ENCODE results near the gene U2AF2. TPM values are rescaled to one million over a fixed set of nuclear protein-coding genes. Genes with fewer than 3 reads are reported as not detected.

U2AF2 gene
- total and polyA plus RNA-seq, 4 experiments from 2014 or later = 1.3 to 259 (median 135) TPM

DNA sequence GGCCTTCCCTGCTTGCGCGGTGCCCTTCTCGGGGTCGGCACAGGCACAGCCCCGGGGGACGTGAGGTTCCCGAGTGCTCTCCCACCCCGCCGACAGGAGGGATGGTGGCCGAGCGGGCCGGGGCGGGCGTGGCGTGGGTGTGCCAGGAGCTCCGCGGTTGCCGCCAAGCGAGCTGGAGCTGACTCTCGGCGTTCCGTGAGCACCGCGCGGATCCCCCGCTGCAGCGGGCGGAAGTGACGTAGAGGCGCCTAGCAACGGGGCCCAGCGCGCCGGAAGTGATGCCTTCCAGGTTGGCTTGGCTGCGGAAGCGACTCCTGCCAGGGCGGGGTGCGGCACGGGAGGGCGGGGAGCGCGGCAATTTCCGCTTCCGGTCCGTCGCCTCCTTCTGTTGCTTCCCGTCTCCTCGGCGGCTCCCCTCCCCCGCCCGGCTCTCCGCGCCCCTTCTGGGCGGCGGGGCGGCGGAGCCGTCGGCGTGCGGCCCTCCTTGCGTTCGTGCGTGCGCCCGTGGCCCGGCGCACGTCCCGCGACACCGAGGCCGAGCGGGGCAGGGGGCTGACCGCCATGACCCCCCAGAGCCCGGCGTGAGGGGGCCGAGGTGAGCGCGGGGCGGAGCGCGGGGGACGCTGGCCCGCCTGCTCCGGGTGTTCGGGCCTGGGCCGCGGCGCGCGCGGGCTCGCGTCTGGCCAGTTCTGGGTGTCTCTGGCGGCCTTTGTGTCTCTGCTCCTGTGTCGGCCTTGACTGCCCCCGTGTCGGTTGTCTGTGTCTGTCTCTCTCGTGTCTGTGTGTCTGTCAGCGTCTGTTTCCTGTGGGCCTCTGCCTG, 20.2 kb downstream of the U2AF2 start, which contains the start of gene EPN1:
Gene EPN1, plus strand, starts transcription at position 386 of the 820 bp plus-strand sequence. CDS start 3,402 bp downstream, outside the sequence.
- Histone ChIP-seq H3K27me3 (ENCODE audit: insufficient read depth, low read length) (no peaks in the 10 kb centered on the region), H3K9me3 (ENCODE audit: control insufficient read depth in 1 of 2, low read length in 2 of 2) (no peaks in the 10 kb centered on the region), H3K27ac (ENCODE audit: low read depth, low read length) (peak within 1 kb of the TSS; percentile 94), H3K4me3 (ENCODE audit: low read length in 2 of 2) (peak within 1 kb of the TSS; percentile 79 to 98), H3K36me3 (ENCODE audit: insufficient read depth, low read length) (peaks cover 35% of the 10 kb centered on the region), H3K4me1 (ENCODE audit: insufficient read depth, low read length) (peaks cover 63% of the 10 kb centered on the region)
- CTCF ChIA-PET (ENCODE audit: partially characterized antibody) = no interaction called here
- peak within 1 kb of the TSS; percentile 94 to 100 (median 99) for H3K27ac Mint-ChIP-seq
- no peaks in the 10 kb centered on the region for H3K27me3 Mint-ChIP-seq
- intact Hi-C loops (cut with micrococcal nuclease) = loop anchor here (1.0 to 2.0 kb wide), 5 partner anchors 20 to 558 kb away; partner anchors contain the start of genes FIZ1, PPP1R12C, U2AF2 and ZNF581
- H3K4me1 Mint-ChIP-seq = peaks cover 32 to 74% (median 55%) of the 10 kb centered on the region in 4 donors
- peaks cover 0 to 1% (median 0%) of the 10 kb centered on the region in 8 donors for H3K9me3 Mint-ChIP-seq
- DNase-seq = peak; percentile 94 to 98 (median 97)
- POLR2A ChIA-PET (ENCODE audit: partially characterized antibody) = interaction anchor here (0.7 to 2.3 kb wide), 5 partner anchors 18 to 42 kb away, joined by 3 to 17 read pairs (median 4); partner anchors contain the start of gene U2AF2
- H3K4me3 Mint-ChIP-seq = peak within 1 kb of the TSS; percentile 94 to 100 (median 97)
- peaks cover 29 to 62% of the 10 kb centered on the region in 2 donors for H3K36me3 Mint-ChIP-seq

DNA sequence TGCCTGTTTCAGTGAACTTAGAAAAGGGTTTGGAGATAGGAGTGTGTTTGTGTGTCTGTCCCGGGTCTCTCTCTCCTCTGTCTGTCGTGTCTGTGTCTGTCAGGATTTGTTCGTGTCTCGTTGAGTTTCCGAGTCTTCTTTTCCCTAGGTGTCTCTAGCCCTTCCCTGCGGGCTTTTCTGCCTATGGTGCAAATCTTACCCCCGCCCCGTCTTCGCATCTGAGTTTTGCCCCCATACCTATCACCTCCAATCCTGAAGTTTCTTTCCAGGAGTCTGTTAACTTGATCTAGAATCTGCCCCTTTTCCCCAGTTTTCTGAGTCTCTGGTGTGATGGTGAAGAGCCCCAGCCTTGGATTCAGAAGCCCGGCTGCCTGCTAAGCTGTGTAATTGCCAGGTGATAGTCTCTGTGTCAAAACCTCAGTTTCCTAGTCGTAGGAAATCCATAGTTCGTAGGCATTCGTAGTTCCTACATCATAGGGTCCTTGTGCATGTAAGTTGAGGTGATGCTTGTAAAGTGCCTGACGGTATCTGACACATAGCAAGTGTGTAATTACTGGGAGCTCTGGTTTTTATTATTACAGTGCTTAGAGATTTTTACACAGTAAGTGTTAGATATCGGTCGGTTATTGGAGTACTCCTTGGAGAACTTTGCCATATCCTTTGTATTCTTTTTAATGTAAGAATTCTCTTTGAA, 21.0 kb downstream of the U2AF2 start:
- Histone ChIP-seq H3K4me3 (ENCODE audit: low read length in 2 of 2) (peak overlapping the region; percentile 79 to 98), H3K36me3 (ENCODE audit: insufficient read depth, low read length) (peaks cover 35% of the 10 kb centered on the region), H3K27me3 (ENCODE audit: insufficient read depth, low read length) (no peaks in the 10 kb centered on the region), H3K27ac (ENCODE audit: low read depth, low read length) (peak overlapping the region; percentile 94), H3K4me1 (ENCODE audit: insufficient read depth, low read length) (peaks cover 63% of the 10 kb centered on the region), H3K9me3 (ENCODE audit: control insufficient read depth in 1 of 2, low read length in 2 of 2) (no peaks in the 10 kb centered on the region)
- Mint-ChIP-seq H3K4me3 (peak overlapping the region; percentile 94 to 100 (median 97)), H3K27ac (peak overlapping the region; percentile 94 to 100 (median 99)), H3K9me3 (no peaks in the 10 kb centered on the region), H3K27me3 (no peaks in the 10 kb centered on the region), H3K4me1 (peaks cover 30 to 73% (median 52%) of the 10 kb centered on the region in 4 donors), H3K36me3 (peaks cover 29 to 64% of the 10 kb centered on the region in 2 donors)
- no peak for DNase-seq
- ChIA-PET POLR2A (ENCODE audit: partially characterized antibody) (interaction anchor here (0.8 to 1.6 kb wide), 4 partner anchors 21 to 41 kb away, joined by 3 to 4 read pairs (median 4); partner anchors contain the start of genes U2AF2 and ZNF581), CTCF (ENCODE audit: partially characterized antibody) (no interaction called here)
- intact Hi-C loops (cut with micrococcal nuclease) = loop anchor here (1.0 to 2.0 kb wide), 5 partner anchors 21 to 559 kb away; partner anchors contain the start of genes FIZ1, PPP1R12C, U2AF2 and ZNF581

DNA sequence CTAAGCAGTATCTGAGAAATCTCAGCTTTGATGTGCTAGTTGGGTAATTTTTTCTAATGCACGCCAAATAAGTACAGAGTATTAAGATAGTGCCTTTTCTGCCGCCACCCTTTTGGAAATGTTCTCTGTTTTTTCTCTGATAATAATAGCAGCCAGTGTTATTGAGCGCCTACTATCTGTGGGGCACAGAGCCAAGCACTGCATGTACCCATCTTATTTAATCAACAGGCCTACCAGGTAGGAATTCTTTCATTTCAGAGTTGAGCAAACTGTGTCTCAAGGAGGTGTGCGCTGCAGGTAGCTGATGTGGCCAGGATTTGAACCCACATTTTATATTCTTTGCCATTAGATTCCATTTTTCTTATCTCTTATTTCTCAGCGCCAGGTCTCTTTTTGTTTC, 21.5 kb downstream of the U2AF2 start:
- Mint-ChIP-seq H3K36me3 (peaks cover 29 to 60% of the 10 kb centered on the region in 2 donors), H3K9me3 (no peaks in the 10 kb centered on the region), H3K27me3 (no peaks in the 10 kb centered on the region), H3K27ac (peak overlapping the region; percentile 81 to 100 (median 96)), H3K4me1 (peaks cover 27 to 72% (median 48%) of the 10 kb centered on the region in 4 donors), H3K4me3 (peak overlapping the region; percentile 94 to 100 (median 97))
- no peaks in the 10 kb centered on the region for H3K9me3 ChIP-seq (ENCODE audit: control insufficient read depth in 1 of 2, low read length in 2 of 2)
- CTCF ChIA-PET (ENCODE audit: partially characterized antibody) = no interaction called here
- peaks cover 57% of the 10 kb centered on the region for H3K4me1 ChIP-seq (ENCODE audit: insufficient read depth, low read length)
- intact Hi-C loops (cut with micrococcal nuclease) = no loop called here
- DNase-seq = no peak
- POLR2A ChIA-PET (ENCODE audit: partially characterized antibody) = interaction anchor here (0.8 to 1.6 kb wide), 4 partner anchors 22 to 42 kb away, joined by 3 to 4 read pairs (median 4); partner anchors contain the start of genes U2AF2 and ZNF581
- peaks cover 37% of the 10 kb centered on the region for H3K36me3 ChIP-seq (ENCODE audit: insufficient read depth, low read length)
- no peak overlapping the region for H3K4me3 ChIP-seq (ENCODE audit: low read length in 2 of 2)
- H3K27ac ChIP-seq (ENCODE audit: low read depth, low read length) = peak overlapping the region; percentile 94
- H3K27me3 ChIP-seq (ENCODE audit: insufficient read depth, low read length) = no peaks in the 10 kb centered on the region

DNA sequence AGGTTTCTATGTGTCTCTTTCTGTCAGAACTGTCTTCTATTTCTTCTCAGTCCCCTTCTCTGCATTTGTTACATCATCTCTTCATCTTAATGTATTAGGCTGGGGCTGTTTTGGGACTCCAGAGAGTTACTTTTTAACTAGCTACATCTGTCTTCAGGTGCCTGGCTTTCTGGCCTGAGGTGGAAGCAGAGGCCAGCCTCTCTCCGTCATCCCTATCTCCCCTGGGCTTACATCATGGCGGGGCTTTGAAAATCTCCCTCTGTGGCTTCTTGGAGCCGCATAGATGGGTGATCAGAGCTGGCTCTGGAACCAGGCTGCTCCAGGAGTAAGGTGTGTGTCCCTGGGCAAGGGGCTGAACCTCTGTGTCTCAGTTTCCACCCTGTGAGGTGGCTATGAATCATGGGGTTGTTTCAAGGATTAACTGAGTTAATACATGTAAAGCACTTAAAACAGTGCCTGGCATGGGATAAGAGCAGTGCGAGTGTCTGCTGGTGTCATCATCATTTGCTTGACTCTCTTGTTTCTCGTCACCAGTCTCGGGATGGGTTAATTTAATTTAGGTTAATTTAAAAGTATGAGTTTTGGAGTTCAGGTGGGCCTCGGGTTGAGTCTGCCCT, 22.2 kb downstream of the U2AF2 start:
- H3K4me3 Mint-ChIP-seq = peak overlapping the region; percentile 94 to 100 (median 97)
- Histone ChIP-seq H3K27me3 (ENCODE audit: insufficient read depth, low read length) (no peaks in the 10 kb centered on the region), H3K4me3 (ENCODE audit: low read length in 2 of 2) (no peak overlapping the region), H3K36me3 (ENCODE audit: insufficient read depth, low read length) (peaks cover 43% of the 10 kb centered on the region), H3K27ac (ENCODE audit: low read depth, low read length) (peak overlapping the region; percentile 4), H3K9me3 (ENCODE audit: control insufficient read depth in 1 of 2, low read length in 2 of 2) (no peaks in the 10 kb centered on the region), H3K4me1 (ENCODE audit: insufficient read depth, low read length) (peaks cover 55% of the 10 kb centered on the region)
- H3K27me3 Mint-ChIP-seq = no peaks in the 10 kb centered on the region
- intact Hi-C loops (cut with micrococcal nuclease) = no loop called here
- H3K4me1 Mint-ChIP-seq = peaks cover 27 to 69% (median 48%) of the 10 kb centered on the region in 4 donors
- no peak for DNase-seq
- ChIA-PET POLR2A (ENCODE audit: partially characterized antibody) (interaction anchor here (0.8 to 1.6 kb wide), 3 partner anchors 22 to 43 kb away, joined by 3 to 4 read pairs (median 4); partner anchors contain the start of genes U2AF2 and ZNF581), CTCF (ENCODE audit: partially characterized antibody) (no interaction called here)
- H3K36me3 Mint-ChIP-seq = peaks cover 29 to 60% of the 10 kb centered on the region in 2 donors
- peak overlapping the region; percentile 81 to 100 (median 96) for H3K27ac Mint-ChIP-seq
- H3K9me3 Mint-ChIP-seq = no peaks in the 10 kb centered on the region

DNA sequence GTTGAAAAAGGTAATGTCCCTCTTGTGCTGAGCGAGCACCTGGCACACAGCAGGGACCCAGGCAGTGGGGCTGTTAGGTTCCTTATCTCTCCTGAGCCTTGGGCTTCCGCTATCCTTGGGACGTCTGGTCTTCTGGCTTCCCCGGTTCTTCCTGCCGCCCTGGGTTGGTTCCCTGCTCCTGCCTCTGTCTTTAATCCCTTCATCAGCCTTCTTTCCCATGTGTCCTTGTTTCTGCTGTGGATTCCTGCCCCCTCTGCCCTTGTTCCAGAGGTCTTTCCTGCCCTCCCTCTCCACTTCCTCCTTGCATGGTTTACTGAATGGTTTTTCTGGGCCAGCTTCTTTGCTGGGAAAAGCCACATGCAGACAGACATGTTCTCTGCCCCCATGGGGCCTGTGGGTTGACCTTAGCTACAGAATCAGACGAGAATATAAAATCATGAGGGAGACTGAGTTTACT, 22.8 kb downstream of the U2AF2 start:
- Mint-ChIP-seq H3K27me3 (no peaks in the 10 kb centered on the region), H3K27ac (peak overlapping the region; percentile 38 to 94 (median 81)), H3K9me3 (no peaks in the 10 kb centered on the region), H3K36me3 (peaks cover 25 to 59% of the 10 kb centered on the region in 2 donors), H3K4me3 (peak overlapping the region in 7 of 8 donors; percentile 6 to 99 (median 49)), H3K4me1 (peaks cover 29 to 69% (median 45%) of the 10 kb centered on the region in 4 donors)
- Histone ChIP-seq H3K27ac (ENCODE audit: low read depth, low read length) (no peak overlapping the region), H3K36me3 (ENCODE audit: insufficient read depth, low read length) (peaks cover 46% of the 10 kb centered on the region), H3K4me1 (ENCODE audit: insufficient read depth, low read length) (peaks cover 55% of the 10 kb centered on the region), H3K9me3 (ENCODE audit: control insufficient read depth in 1 of 2, low read length in 2 of 2) (no peaks in the 10 kb centered on the region), H3K27me3 (ENCODE audit: insufficient read depth, low read length) (no peaks in the 10 kb centered on the region), H3K4me3 (ENCODE audit: low read length in 2 of 2) (no peak overlapping the region)
- ChIA-PET POLR2A (ENCODE audit: partially characterized antibody) (no interaction called here), CTCF (ENCODE audit: partially characterized antibody) (no interaction called here)
- DNase-seq = no peak
- intact Hi-C loops (cut with micrococcal nuclease) = no loop called here

DNA sequence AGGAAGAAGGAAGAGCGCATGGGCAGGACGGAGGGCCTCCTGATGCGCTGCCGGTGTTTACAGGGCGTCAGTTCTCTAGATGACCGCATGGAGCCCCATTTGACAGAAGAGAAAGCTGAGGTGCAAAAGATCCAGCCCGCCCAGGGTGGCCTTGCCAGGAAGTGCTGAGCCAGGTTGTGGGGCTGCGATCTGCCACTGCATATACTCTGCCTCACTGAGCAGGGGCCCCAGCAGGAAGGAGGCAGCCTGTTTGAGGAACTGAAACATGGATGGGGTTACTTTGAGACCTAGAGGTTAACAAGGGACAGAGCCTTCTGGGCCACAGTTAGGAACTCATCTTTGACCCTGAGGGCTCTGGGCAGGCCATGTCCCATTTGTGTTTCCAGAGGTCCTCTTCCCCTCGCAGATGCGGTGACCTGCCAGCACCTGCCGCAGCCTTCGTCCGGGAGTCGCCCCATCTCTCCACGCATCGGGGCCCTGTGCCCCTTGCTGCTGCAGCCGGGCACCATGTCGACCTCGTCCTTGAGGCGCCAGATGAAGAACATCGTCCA, 23.4 kb downstream of the U2AF2 start:
- Mint-ChIP-seq H3K4me3 (peak overlapping the region in 3 of 8 donors; percentile 33 to 98 (median 53)), H3K9me3 (no peaks in the 10 kb centered on the region), H3K27me3 (no peaks in the 10 kb centered on the region), H3K27ac (peak overlapping the region in 4 of 7 donors; percentile 12 to 94 (median 66)), H3K36me3 (peaks cover 24 to 56% of the 10 kb centered on the region in 2 donors), H3K4me1 (peaks cover 29 to 65% (median 45%) of the 10 kb centered on the region in 4 donors)
- Histone ChIP-seq H3K36me3 (ENCODE audit: insufficient read depth, low read length) (peaks cover 46% of the 10 kb centered on the region), H3K27me3 (ENCODE audit: insufficient read depth, low read length) (no peaks in the 10 kb centered on the region), H3K9me3 (ENCODE audit: control insufficient read depth in 1 of 2, low read length in 2 of 2) (no peaks in the 10 kb centered on the region), H3K4me3 (ENCODE audit: low read length in 2 of 2) (no peak overlapping the region), H3K4me1 (ENCODE audit: insufficient read depth, low read length) (peaks cover 55% of the 10 kb centered on the region), H3K27ac (ENCODE audit: low read depth, low read length) (no peak overlapping the region)
- POLR2A ChIA-PET (ENCODE audit: partially characterized antibody) = no interaction called here
- CTCF ChIA-PET (ENCODE audit: partially characterized antibody) = no interaction called here
- intact Hi-C loops (cut with micrococcal nuclease) = no loop called here
- no peak for DNase-seq
